H9 (cell line): ENCODE results near the gene HOXC10. TPM values are rescaled to one million over a fixed set of nuclear protein-coding genes. Genes with fewer than 3 reads are reported as not detected.

Experiments used
- DNase-seq: peaks from one replicate; pipeline ENCODE4 v3.0.0-alpha.2; 2017
- H2AFZ ChIP-seq: one replicate; pipeline ENCODE4 v1.6.1; 2013; ENCODE audit warnings: mild to moderate bottlenecking, low read length, control low read depth, moderate library complexity
- H2AK5ac ChIP-seq: 2 replicates; pipeline ENCODE4 v1.6.1; 2013; ENCODE audit warnings: low read length, control low read depth, mixed read lengths; ENCODE audit not compliant: insufficient read length
- H2BK120ac ChIP-seq: one replicate; pipeline ENCODE4 v1.6.1; 2013; ENCODE audit warnings: low read depth, mild to moderate bottlenecking, low read length, control low read depth, inconsistent platforms; ENCODE audit not compliant: poor library complexity, severe bottlenecking
- H2BK12ac ChIP-seq: 2 replicates; pipeline ENCODE4 v1.6.1; 2013; ENCODE audit warnings: low read length, control low read depth, mixed read lengths, low read depth; ENCODE audit not compliant: insufficient read length
- H2BK15ac ChIP-seq: 2 replicates; pipeline ENCODE4 v1.6.1; 2013; ENCODE audit warnings: low read depth, low read length, control low read depth
- H2BK20ac ChIP-seq: one replicate; pipeline ENCODE4 v1.6.1; 2013; ENCODE audit warnings: low read depth, mild to moderate bottlenecking, low read length, control low read depth, inconsistent platforms; ENCODE audit not compliant: poor library complexity, severe bottlenecking
- H2BK5ac ChIP-seq: 2 replicates; pipeline ENCODE4 v1.6.1; 2013; ENCODE audit warnings: low read length, control low read depth, mixed read lengths; ENCODE audit not compliant: insufficient read length
- H3K14ac ChIP-seq: 2 replicates; pipeline ENCODE4 v1.6.1; 2013; ENCODE audit warnings: low read length, control low read depth; ENCODE audit not compliant: insufficient read depth
- H3K18ac ChIP-seq: 2 replicates; pipeline ENCODE4 v1.6.1; 2013; ENCODE audit warnings: low read depth, mild to moderate bottlenecking, mixed read lengths, low read length, control low read depth; ENCODE audit not compliant: insufficient read length
- H3K23ac ChIP-seq: 2 replicates; pipeline ENCODE4 v1.6.1; 2013; ENCODE audit warnings: low read length, control low read depth, mixed read lengths, low read depth; ENCODE audit not compliant: insufficient read length
- H3K23me2 ChIP-seq: 2 replicates; pipeline ENCODE4 v1.6.1; 2013; ENCODE audit warnings: low read depth, mild to moderate bottlenecking, mixed read lengths, low read length, control low read depth; ENCODE audit not compliant: insufficient read length, poor library complexity, severe bottlenecking
- H3K27ac ChIP-seq: 2 replicates; pipeline ENCODE4 v1.5.1; 2013; ENCODE audit warnings: low read length, control low read depth, mixed read lengths, low read depth; ENCODE audit not compliant: insufficient read length
- H3K27me3 ChIP-seq: 2 replicates; pipeline ENCODE4 v1.6.1; 2013; ENCODE audit warnings: low read length, control low read depth, inconsistent platforms; ENCODE audit not compliant: insufficient read depth
- H3K4ac ChIP-seq: 2 replicates; pipeline ENCODE4 v1.6.1; 2013; ENCODE audit warnings: low read depth, mild to moderate bottlenecking, control low read depth, inconsistent platforms, low read length, moderate library complexity
- H3K4me1 ChIP-seq: 2 replicates; pipeline ENCODE4 v1.6.1; 2013; ENCODE audit warnings: low read length, control low read depth, inconsistent platforms; ENCODE audit not compliant: insufficient read depth
- H3K4me2 ChIP-seq: 2 replicates; pipeline ENCODE4 v1.6.1; 2013; ENCODE audit warnings: low read length, control low read depth, mixed read lengths; ENCODE audit not compliant: insufficient read length, insufficient read depth
- H3K56ac ChIP-seq: 2 replicates; pipeline ENCODE4 v1.6.1; 2013; ENCODE audit warnings: low read depth, mild to moderate bottlenecking, mixed read lengths, low read length, control low read depth; ENCODE audit not compliant: insufficient read length
- H3K79me1 ChIP-seq: 2 replicates; pipeline ENCODE4 v1.6.1; 2013; ENCODE audit warnings: low read depth, mild to moderate bottlenecking, moderate library complexity, low read length, control low read depth, inconsistent platforms; ENCODE audit not compliant: insufficient read depth, poor library complexity, severe bottlenecking
- H3K79me2 ChIP-seq: 2 replicates; pipeline ENCODE4 v1.6.1; 2013; ENCODE audit warnings: low read length, control low read depth, inconsistent platforms; ENCODE audit not compliant: insufficient read depth
- H3K9ac ChIP-seq: 2 replicates; pipeline ENCODE4 v1.6.1; 2013; ENCODE audit warnings: low read length, control low read depth, mixed read lengths; ENCODE audit not compliant: insufficient read length; ENCODE audit errors: extremely low read depth
- H3K9me3 ChIP-seq: one replicate; pipeline ENCODE4 v1.6.1; 2013; ENCODE audit warnings: low read depth, low read length, inconsistent platforms; ENCODE audit not compliant: control insufficient read depth
- H3T11ph ChIP-seq: one replicate; pipeline ENCODE4 v1.6.1; 2013; ENCODE audit warnings: mild to moderate bottlenecking, low read length, control low read depth, inconsistent platforms
- H4K20me1 ChIP-seq: one replicate; pipeline ENCODE4 v1.6.1; 2013; ENCODE audit not compliant: control insufficient read depth, insufficient read length, insufficient read depth
- H4K5ac ChIP-seq: 2 replicates; pipeline ENCODE4 v1.6.1; 2013; ENCODE audit warnings: low read depth, mild to moderate bottlenecking, mixed read lengths, low read length, control low read depth; ENCODE audit not compliant: insufficient read length
- H4K8ac ChIP-seq: replicated peaks from 2 replicates; pipeline ENCODE4 v1.6.1; 2013; ENCODE audit warnings: low read length, control low read depth, mixed read lengths, low read depth; ENCODE audit not compliant: insufficient read length
- H4K91ac ChIP-seq: 2 replicates; pipeline ENCODE4 v1.6.1; 2013; ENCODE audit warnings: low read depth, mild to moderate bottlenecking, moderate library complexity, mixed read lengths, low read length, control low read depth; ENCODE audit not compliant: insufficient read length
- H3K27ac Mint-ChIP-seq, 3 experiments: 2 replicates in 2 of 3; 3 replicates in 1 of 3; pipeline ENCODE4 v1.8.0; 2020 to 2021; ENCODE audit warnings: mixed read lengths in 3 of 3, mild to moderate bottlenecking in 1 of 3, moderate library complexity in 1 of 3
- H3K27me3 Mint-ChIP-seq: 2 replicates; pipeline ENCODE4 v1.8.0; 2021; ENCODE audit warnings: low read depth, mild to moderate bottlenecking, moderate library complexity, mixed read lengths
- H3K36me3 Mint-ChIP-seq, 3 experiments: 2 replicates in 2 of 3; 3 replicates in 1 of 3; pipeline ENCODE4 v1.8.0; 2020 to 2021; ENCODE audit warnings: low read depth in 3 of 3, mixed read lengths in 3 of 3; ENCODE audit not compliant: insufficient read depth in 1 of 3
- H3K4me1 Mint-ChIP-seq, 2 experiments: 2 replicates each; pipeline ENCODE4 v1.8.0; 2020; ENCODE audit warnings: mixed read lengths in 2 of 2
- H3K4me3 Mint-ChIP-seq, 2 experiments: 2 replicates in 1 of 2; 3 replicates in 1 of 2; pipeline ENCODE4 v1.8.0; 2020 to 2021; ENCODE audit warnings: mild to moderate bottlenecking in 2 of 2, mixed read lengths in 2 of 2, moderate library complexity in 1 of 2
- H3K9me3 Mint-ChIP-seq, 2 experiments: 2 replicates in 1 of 2; 3 replicates in 1 of 2; pipeline ENCODE4 v1.8.0; 2020; ENCODE audit warnings: mild to moderate bottlenecking in 2 of 2, mixed read lengths in 2 of 2, moderate library complexity in 1 of 2
- WGBS: extraction: QIAGEN DNeasy Blood & Tissue Kit; methylation state at CpG from one replicate; pipeline ENCODE4 v1.1.7; 2013; ENCODE audit warnings: missing lambda C conversion rate, low lambda C conversion rate, mixed read lengths; ENCODE audit not compliant: insufficient read length; ENCODE audit errors: extremely low coverage; 5-methylcytosine and 5-hydroxymethylcytosine counted together
- total RNA-seq: library from RNA; stranded (reverse); gene quantifications from 2 replicates; pipeline ENCODE4 v1.2.1, GENCODE V29; 2021
- TF ChIP-seq, protein P1 (sequence below): fragments of 200-600 bp; sonication (generic); conservative IDR thresholded peaks from 3 replicates; pipeline ENCODE4 v1.8.0; 2021; ENCODE audit warnings: antibody characterized with exemption, mild to moderate bottlenecking

HOXC10 gene
- total RNA-seq, 1 experiment from 2014 or later, result not detected

DNA sequence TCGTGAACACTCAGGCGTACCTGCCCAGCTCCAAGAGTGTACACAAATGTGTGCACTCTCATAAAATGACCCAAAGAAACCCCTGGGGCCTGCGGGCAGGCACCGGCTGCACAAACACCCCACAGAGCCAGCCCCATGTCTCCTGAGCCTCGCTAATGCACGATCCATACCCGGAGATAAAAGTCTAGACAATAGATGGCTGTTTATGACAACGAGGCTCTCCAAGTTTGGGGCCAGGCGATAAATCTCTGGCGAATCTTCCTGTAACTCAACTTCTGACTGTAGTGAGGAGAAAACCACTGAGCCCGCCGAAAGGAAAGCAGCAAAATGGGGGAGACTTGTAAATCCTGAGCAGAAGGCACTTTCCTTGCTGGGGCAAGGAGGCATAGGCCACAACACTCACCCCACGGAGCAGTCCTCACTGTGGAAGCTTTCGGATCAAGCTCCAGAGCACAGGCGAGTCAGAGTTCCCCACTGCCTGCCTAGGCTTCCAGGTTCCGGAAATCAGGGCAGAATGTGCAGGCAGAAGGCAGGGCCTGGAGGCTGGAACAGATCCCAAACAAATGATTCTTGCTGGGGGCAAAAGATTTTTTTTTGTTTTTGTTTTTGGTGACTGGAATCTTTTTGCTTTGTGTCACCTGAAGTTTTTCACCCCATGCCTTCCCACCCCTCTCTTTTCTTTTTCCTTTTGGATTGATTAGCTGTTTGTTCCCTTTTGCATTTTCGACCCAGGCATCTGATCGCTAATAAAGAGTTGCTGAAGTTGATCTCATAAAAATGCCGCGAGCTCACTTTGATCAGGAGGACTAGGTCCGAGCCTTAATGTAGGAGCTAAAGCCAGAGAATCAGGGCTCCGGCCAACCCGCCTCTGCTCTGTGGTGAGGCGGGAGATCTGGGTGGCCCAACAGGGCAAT is 16.5 kb upstream of the HOXC10 start:
- peaks cover 100% of the 10 kb centered on the region for H3K27me3 Mint-ChIP-seq
- Histone ChIP-seq H2BK12ac (no peak overlapping the region), H2AFZ (no peak overlapping the region), H3T11ph (no peak overlapping the region), H2BK120ac (no peak overlapping the region), H3K14ac (no peak overlapping the region), H3K9me3 (no peaks in the 10 kb centered on the region), H3K4me2 (no peak overlapping the region), H3K79me1 (no peaks in the 10 kb centered on the region), H4K20me1 (no peaks in the 10 kb centered on the region), H3K79me2 (no peaks in the 10 kb centered on the region), H2BK15ac (no peak overlapping the region), H3K27ac (no peak overlapping the region), H4K5ac (no peak overlapping the region), H2BK20ac (no peak overlapping the region), H3K18ac (no peak overlapping the region), H4K91ac (no peak overlapping the region), H4K8ac (no peak overlapping the region), H3K4me1 (no peaks in the 10 kb centered on the region), H3K27me3 (peaks cover 96% of the 10 kb centered on the region), H2AK5ac (no peak overlapping the region), H3K4ac (no peak overlapping the region), H3K23ac (no peak overlapping the region), H3K23me2 (no peaks in the 10 kb centered on the region), H3K56ac (no peak overlapping the region), H3K9ac (no peak overlapping the region), H2BK5ac (no peak overlapping the region)
- peaks cover 14 to 19% of the 10 kb centered on the region in 2 experiments for H3K4me1 Mint-ChIP-seq
- TF ChIP-seq, protein P1, sequence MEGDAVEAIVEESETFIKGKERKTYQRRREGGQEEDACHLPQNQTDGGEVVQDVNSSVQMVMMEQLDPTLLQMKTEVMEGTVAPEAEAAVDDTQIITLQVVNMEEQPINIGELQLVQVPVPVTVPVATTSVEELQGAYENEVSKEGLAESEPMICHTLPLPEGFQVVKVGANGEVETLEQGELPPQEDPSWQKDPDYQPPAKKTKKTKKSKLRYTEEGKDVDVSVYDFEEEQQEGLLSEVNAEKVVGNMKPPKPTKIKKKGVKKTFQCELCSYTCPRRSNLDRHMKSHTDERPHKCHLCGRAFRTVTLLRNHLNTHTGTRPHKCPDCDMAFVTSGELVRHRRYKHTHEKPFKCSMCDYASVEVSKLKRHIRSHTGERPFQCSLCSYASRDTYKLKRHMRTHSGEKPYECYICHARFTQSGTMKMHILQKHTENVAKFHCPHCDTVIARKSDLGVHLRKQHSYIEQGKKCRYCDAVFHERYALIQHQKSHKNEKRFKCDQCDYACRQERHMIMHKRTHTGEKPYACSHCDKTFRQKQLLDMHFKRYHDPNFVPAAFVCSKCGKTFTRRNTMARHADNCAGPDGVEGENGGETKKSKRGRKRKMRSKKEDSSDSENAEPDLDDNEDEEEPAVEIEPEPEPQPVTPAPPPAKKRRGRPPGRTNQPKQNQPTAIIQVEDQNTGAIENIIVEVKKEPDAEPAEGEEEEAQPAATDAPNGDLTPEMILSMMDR, result no peak
- no CpG with 5 or more reads among the region's 24 CpGs for WGBS
- H3K9me3 Mint-ChIP-seq, result peaks cover 2 to 13% of the 10 kb centered on the region in 2 experiments; a peak in 3 of 5 replicates
- no peak overlapping the region for H3K27ac Mint-ChIP-seq
- H3K36me3 Mint-ChIP-seq, result peaks cover 0 to 5% (median 1%) of the 10 kb centered on the region in 3 experiments; a peak in 2 of 7 replicates
- no peak for DNase-seq
- no peak overlapping the region for H3K4me3 Mint-ChIP-seq
